Skeletal muscle tissue (tissue), 4 donors: ENCODE measurements around the gene GALNT7. TPM values are rescaled to one million over a fixed set of nuclear protein-coding genes. Genes with fewer than 3 reads are reported as not detected.
A peak's percentile ranks its signal among the peaks of the same experiment; 100 is the strongest.

Source experiments
- H3K27ac ChIP-seq: one replicate; pipeline ENCODE4 v1.7.0; 2013; ENCODE audit warnings: mild to moderate bottlenecking, low read depth, low read length, inconsistent platforms
- H3K27me3 ChIP-seq, 3 donors: one replicate each; pipeline ENCODE4 v1.7.0; 2013; ENCODE audit warnings: low read length in 3 of 3; ENCODE audit not compliant: control insufficient read depth in 3 of 3, insufficient read depth in 3 of 3
- H3K36me3 ChIP-seq, 3 donors: one replicate each; pipeline ENCODE4 v1.7.0; 2013; ENCODE audit warnings: low read length in 3 of 3; ENCODE audit not compliant: control insufficient read depth in 3 of 3, insufficient read depth in 3 of 3
- H3K4me1 ChIP-seq, 3 donors: one replicate each; pipeline ENCODE4 v1.7.0; 2013; ENCODE audit warnings: low read length in 3 of 3, mild to moderate bottlenecking in 3 of 3; ENCODE audit not compliant: control insufficient read depth in 3 of 3, insufficient read depth in 3 of 3
- H3K4me3 ChIP-seq, 3 donors: one replicate each; pipeline ENCODE4 v1.7.0; 2013; ENCODE audit warnings: low read length in 3 of 3
- H3K9ac ChIP-seq, 3 donors: one replicate each; pipeline ENCODE4 v1.7.0; 2013; ENCODE audit warnings: low read length in 3 of 3, mild to moderate bottlenecking in 3 of 3, moderate library complexity in 2 of 3, low read depth in 1 of 3
- H3K9me3 ChIP-seq, 3 donors: one replicate each; pipeline ENCODE4 v1.7.0; 2013; ENCODE audit warnings: low read length in 3 of 3; ENCODE audit not compliant: control insufficient read depth in 3 of 3
- total RNA-seq: library from RNA; depleted of rRNA; stranded (reverse); fragments of >200 nt; gene quantifications from one replicate; pipeline ENCODE4 v1.2.3, GENCODE V29; 2014
- donor health status: Osteomylitis.

Gene GALNT7
- total RNA-seq, 1 donor from 2014 or later = 18.8 TPM

DNA sequence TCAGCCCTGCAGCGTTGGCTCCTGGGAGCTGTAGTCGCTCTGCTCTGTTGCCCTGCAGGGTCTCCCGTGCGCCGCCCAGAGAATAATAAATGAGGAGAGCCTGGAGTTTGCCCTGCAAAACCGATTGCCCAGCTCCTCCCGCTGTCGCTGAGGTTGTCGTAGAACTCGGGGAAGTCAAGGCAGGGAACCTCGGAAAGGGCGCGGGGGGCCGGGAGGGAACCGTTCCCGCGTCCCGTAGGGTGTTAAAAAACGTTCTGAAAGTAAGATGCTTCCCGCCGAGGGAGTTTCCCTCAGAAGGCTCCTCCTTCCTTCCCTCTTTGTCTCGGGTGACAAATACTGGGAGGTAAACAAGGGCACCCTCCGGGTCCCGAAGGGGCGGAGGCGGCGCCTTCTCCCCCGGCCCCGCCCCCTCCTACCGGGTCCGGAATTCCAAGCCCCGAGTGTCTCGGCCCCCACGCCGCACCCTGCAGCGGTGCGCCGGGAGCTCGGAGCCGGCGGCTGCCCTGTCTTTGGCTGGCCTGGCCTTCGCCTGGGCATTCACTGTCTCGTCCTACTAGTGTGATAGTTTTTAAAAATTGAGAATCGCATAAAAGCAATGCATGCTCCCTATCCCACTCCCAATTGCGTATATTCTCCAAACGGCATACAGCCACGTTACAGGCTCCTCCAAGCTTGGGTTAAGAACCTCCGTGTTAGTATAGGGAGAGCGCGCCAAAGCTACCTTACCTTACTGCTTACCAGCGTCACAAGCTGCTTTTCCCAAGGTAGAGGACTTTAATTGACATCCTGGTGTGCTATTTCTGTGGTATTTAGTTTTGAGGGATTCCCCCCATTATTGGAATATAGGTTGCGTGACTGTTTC lies 166.5 kb downstream of the GALNT7 start:
- peak overlapping the region; percentile 31 for H3K27ac ChIP-seq

GRCh38 chr4:173337463-173337862 lies 168.9 kb downstream of the GALNT7 start:
- Histone ChIP-seq H3K4me1 (peaks cover 11 to 14% (median 13%) of the 10 kb centered on the region in 3 donors), H3K4me3 (no peak overlapping the region), H3K27me3 (no peaks in the 10 kb centered on the region), H3K27ac (no peak overlapping the region), H3K9me3 (no peaks in the 10 kb centered on the region), H3K9ac (no peak overlapping the region), H3K36me3 (peaks cover 0 to 4% (median 0%) of the 10 kb centered on the region in 3 donors)

More for the DNA sequence above, 166.5 kb downstream of the GALNT7 start:
- no peaks in the 10 kb centered on the region for H3K27me3 ChIP-seq
- H3K9ac ChIP-seq = peak overlapping the region; percentile 66 to 77 (median 74)
- H3K36me3 ChIP-seq = peaks cover 0 to 18% (median 12%) of the 10 kb centered on the region in 3 donors
- peaks cover 11 to 14% (median 13%) of the 10 kb centered on the region in 3 donors for H3K4me1 ChIP-seq
- peak overlapping the region; percentile 87 to 94 (median 91) for H3K4me3 ChIP-seq
- no peaks in the 10 kb centered on the region for H3K9me3 ChIP-seq

DNA sequence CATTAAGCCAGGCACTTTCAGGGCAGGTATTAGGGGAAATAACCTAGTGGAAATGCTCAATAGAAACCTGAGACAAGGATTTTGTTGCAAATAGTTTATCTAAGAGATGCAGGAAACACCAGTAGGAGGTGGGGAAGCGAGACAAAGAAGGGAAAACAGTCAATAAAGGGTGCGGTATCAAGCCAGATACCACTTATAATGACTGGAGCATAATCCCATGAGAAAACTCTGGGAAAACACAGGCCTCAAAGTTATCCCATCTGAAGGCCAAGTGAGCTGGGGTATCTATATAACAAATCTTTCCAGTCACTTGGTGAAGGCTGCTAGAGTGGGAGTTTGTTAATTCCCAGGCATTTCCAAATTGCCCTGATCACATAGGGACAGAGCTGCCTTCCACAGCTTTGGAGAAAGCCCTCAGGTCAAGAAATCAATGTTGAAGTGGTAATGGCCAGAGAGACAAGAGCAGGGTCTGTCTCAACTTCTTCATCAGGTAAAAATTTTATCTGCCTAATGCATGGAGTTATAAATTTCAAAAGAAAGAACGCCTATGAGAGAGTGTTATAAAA lies 175.3 kb downstream of the GALNT7 start:
- Histone ChIP-seq H3K9me3 (no peaks in the 10 kb centered on the region), H3K27ac (no peak overlapping the region), H3K36me3 (no peaks in the 10 kb centered on the region), H3K9ac (no peak overlapping the region), H3K27me3 (no peaks in the 10 kb centered on the region), H3K4me1 (no peaks in the 10 kb centered on the region), H3K4me3 (no peak overlapping the region)

GRCh38 chr4:173345648-173346047 lies 177.0 kb downstream of the GALNT7 start:
- no peak overlapping the region for H3K4me3 ChIP-seq
- no peak overlapping the region for H3K27ac ChIP-seq
- no peak overlapping the region for H3K9ac ChIP-seq
- H3K9me3 ChIP-seq = no peaks in the 10 kb centered on the region
- H3K36me3 ChIP-seq = no peaks in the 10 kb centered on the region
- H3K4me1 ChIP-seq = no peaks in the 10 kb centered on the region
- H3K27me3 ChIP-seq = no peaks in the 10 kb centered on the region

DNA sequence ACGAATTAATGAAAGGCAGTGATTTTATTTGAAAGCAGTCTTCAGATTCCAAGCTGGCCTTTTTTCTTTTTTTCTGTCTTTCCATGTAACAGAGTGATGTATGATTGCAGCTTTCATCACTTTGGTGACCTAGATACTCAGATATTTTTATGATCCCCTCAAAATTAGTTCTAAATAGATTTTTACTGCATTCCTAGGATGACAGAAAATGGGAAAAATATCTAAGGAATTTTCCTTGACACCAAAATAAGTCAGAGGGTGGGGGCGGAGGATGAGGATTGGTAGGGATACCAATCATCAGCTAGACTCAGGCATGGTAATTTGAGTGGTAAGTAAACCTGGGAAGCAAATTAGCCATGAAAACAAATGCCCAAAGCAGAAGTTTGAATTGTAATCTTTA lies 177.5 kb downstream of the GALNT7 start:
- Histone ChIP-seq H3K9ac (no peak overlapping the region), H3K27ac (no peak overlapping the region), H3K36me3 (no peaks in the 10 kb centered on the region), H3K27me3 (no peaks in the 10 kb centered on the region), H3K9me3 (no peaks in the 10 kb centered on the region), H3K4me1 (no peaks in the 10 kb centered on the region), H3K4me3 (no peak overlapping the region)

DNA sequence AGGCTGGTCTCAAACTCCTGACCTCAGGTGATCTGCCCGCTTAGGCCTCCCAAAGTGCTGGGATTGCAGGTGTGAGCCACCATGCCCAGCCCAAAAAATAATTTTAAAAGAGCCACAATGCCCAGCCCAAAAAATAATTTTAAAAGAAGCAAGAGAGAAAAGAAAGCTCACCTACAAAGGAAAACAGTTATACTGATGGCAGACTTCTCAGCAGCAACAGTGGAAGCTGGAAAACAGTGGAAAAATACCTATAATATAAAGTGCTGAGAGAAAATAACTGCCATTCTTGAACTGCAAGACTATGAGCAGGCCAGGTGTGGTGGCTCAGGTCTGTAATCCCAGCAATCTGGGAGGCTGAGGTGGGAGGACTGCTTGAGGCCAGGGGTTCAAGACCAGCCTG lies 178.9 kb downstream of the GALNT7 start:
- Histone ChIP-seq H3K9ac (no peak overlapping the region), H3K9me3 (no peaks in the 10 kb centered on the region), H3K36me3 (no peaks in the 10 kb centered on the region), H3K27me3 (no peaks in the 10 kb centered on the region), H3K27ac (no peak overlapping the region), H3K4me1 (no peaks in the 10 kb centered on the region), H3K4me3 (no peak overlapping the region)

DNA sequence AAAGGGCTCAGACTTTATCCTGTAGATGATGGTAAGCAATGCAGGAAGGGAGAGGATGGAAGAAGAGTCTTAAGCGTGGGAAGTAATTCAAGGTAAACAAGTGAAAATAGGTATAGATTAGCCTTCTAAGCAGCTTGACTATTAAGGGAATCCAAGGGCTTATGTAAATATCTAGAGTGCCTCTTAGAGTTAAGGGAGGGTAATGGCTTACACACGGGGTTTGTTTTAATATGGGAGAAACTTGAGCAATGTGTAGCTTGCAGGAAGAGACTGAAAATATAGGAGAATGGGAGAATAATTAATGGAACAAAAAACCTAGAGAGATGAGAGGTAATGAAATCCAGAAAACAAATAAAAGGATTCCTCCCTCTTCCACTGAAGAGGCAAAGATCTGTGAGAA lies 189.3 kb downstream of the GALNT7 start:
- H3K36me3 ChIP-seq = no peaks in the 10 kb centered on the region

GRCh38 chr4:173360587-173361221 lies 192.1 kb downstream of the GALNT7 start:
- H3K9me3 ChIP-seq = no peaks in the 10 kb centered on the region
- no peak overlapping the region for H3K4me3 ChIP-seq

More for the DNA sequence above, 189.3 kb downstream of the GALNT7 start:
- Histone ChIP-seq H3K4me1 (no peaks in the 10 kb centered on the region), H3K9me3 (no peaks in the 10 kb centered on the region), H3K9ac (no peak overlapping the region), H3K4me3 (no peak overlapping the region), H3K27me3 (no peaks in the 10 kb centered on the region), H3K27ac (no peak overlapping the region)

DNA sequence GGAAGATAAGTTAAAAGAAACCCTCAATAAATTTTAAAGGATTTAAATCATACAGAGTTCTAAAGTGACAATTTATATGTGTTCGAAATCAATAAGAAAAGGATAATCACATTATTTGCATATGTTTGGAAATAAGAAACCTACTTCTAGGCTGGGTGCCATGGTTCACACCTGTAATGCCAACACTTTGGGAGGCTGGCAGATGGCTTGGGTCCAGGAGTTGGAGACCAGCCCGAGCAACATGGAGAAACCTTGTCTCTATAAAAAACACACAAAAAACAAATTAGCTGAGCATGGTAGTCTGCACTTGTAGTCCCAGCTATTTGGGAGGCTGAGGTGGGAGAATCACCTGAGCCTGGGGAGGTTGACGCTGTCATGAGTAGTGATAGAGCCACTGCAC lies 194.1 kb downstream of the GALNT7 start:
- Histone ChIP-seq H3K27ac (no peak overlapping the region), H3K36me3 (no peaks in the 10 kb centered on the region), H3K9ac (no peak overlapping the region), H3K9me3 (no peaks in the 10 kb centered on the region), H3K4me3 (no peak overlapping the region), H3K27me3 (no peaks in the 10 kb centered on the region), H3K4me1 (no peaks in the 10 kb centered on the region)

More at GRCh38 chr4:173360587-173361221, 192.1 kb downstream of the GALNT7 start:
- Histone ChIP-seq H3K9ac (no peak overlapping the region), H3K27me3 (no peaks in the 10 kb centered on the region), H3K4me1 (no peaks in the 10 kb centered on the region), H3K36me3 (no peaks in the 10 kb centered on the region), H3K27ac (no peak overlapping the region)
